ENCODE data around the gene IFI30. TPM values are rescaled to one million over a fixed set of nuclear protein-coding genes. Genes with fewer than 3 reads are reported as not detected.

Gene IFI30
- polyA plus RNA-seq, 1 of the 3 experiments (the other 2 are of a cell fraction) = 11.6 TPM

DNA sequence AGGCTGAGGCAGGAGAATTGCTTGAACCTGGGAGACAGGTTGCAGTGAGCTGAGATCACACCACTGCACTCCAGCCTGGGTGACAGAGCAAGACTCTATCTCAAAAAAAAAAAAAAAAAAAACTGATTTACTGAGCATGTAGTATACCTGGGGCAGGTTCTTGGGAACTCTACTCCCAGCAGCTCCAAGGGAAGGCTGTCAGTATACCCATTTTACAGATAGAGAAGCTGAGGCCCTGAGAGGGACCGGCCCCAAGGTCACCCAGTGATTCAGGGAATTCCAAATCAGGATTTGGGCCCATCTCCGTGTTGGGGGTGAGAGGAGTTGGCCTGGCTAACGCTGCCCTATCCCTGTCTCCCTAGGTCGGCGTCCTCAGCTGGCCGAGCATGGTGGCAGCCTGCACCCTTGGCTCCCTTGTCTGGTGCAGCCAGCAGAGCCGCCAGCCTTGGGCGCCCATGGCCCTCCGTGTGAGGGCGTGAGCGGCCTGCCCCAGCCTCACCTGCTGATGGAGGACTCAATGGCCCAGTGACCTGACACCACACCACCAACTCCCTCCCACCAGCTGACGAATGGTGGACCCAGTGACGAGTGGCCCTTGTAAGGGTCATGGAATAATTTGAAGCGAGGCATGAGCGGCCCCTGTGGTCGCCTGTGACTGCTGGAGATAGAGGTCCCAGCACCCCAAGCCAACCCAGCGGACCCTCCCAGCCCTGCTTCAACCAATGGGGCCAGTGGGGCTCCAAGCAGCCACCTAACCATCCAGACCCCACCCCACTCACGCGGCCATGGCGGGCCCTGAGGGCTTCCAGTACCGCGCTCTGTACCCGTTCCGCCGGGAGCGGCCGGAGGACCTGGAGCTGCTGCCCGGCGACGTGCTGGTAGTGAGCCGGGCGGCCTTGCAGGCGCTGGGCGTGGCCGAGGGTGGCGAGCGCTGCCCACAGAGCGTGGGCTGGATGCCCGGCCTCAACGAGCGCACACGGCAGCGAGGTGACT, 18.2 kb upstream of the IFI30 start:
- WGBS (ENCODE audit: low lambda C conversion rate) = 97% methylated on average over 28 of the region's 43 CpGs
- Histone ChIP-seq H3K9ac (no peak overlapping the region), H4K20me1 (ENCODE audit: insufficient read depth) (peaks cover 5% of the 10 kb centered on the region; the same call in 1 of the 2 replicates), H3K9me2 (no peaks in the 10 kb centered on the region), H3K4me2 (peak overlapping the region; percentile 97; the same call in 1 of the 2 replicates), H3K36me3 (replicated peaks in 1 of 2; ENCODE audit: control insufficient read depth in 1 of 2, insufficient read depth in 2 of 2, low read length in 1 of 2) (peaks cover 0 to 20% of the 10 kb centered on the region in 2 experiments), H3F3A (replicated peaks; ENCODE audit: insufficient read depth) (peaks cover 29% of the 10 kb centered on the region), H3K79me2 (ENCODE audit: insufficient read depth) (peaks cover 45% of the 10 kb centered on the region), H3K4me1 (ENCODE audit: control insufficient read depth in 1 of 2, insufficient read depth in 2 of 2, low read depth in 1 of 2, low read length in 1 of 2) (peaks cover 17 to 50% of the 10 kb centered on the region in 2 experiments; a peak in 2 of 4 replicates), H2AFZ (ENCODE audit: low read depth) (no peak overlapping the region), H3K27ac (ENCODE audit: low read depth in 2 of 2, low read length in 1 of 2) (peak overlapping the region in 1 of 2 experiments; percentile 99; a peak in 2 of 4 replicates), H3K4me3 (ENCODE audit: low read depth in 2 of 2, low read length in 1 of 2) (no peak overlapping the region), H3K9me3 (no peaks in the 10 kb centered on the region), H3K27me3 (ENCODE audit: insufficient read depth) (no peaks in the 10 kb centered on the region)
- ChIA-PET CTCF (interaction anchor here (0.5 to 1.9 kb wide), 2 partner anchors 13 to 14 kb away, joined by 3 to 5 read pairs; no protein-coding TSS in a partner anchor), POLR2A (no interaction called here)
- no peak for DNase-seq
- TF ChIP-seq MXI1 (IDR thresholded peaks at IDR 0.05; ENCODE audit: low read depth, low read length) = no peak
- TF ChIP-seq MEF2A (IDR thresholded peaks at IDR 0.05; ENCODE audit: borderline replicate concordance, low read depth) = no peak
- TF ChIP-seq FOSL2 (IDR thresholded peaks at IDR 0.05; ENCODE audit: borderline replicate concordance, low read depth) = no peak
- TF ChIP-seq, protein P1, sequence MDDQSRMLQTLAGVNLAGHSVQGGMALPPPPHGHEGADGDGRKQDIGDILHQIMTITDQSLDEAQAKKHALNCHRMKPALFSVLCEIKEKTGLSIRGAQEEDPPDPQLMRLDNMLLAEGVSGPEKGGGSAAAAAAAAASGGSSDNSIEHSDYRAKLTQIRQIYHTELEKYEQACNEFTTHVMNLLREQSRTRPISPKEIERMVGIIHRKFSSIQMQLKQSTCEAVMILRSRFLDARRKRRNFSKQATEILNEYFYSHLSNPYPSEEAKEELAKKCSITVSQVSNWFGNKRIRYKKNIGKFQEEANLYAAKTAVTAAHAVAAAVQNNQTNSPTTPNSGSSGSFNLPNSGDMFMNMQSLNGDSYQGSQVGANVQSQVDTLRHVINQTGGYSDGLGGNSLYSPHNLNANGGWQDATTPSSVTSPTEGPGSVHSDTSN (IDR thresholded peaks at IDR 0.05) = no peak

DNA sequence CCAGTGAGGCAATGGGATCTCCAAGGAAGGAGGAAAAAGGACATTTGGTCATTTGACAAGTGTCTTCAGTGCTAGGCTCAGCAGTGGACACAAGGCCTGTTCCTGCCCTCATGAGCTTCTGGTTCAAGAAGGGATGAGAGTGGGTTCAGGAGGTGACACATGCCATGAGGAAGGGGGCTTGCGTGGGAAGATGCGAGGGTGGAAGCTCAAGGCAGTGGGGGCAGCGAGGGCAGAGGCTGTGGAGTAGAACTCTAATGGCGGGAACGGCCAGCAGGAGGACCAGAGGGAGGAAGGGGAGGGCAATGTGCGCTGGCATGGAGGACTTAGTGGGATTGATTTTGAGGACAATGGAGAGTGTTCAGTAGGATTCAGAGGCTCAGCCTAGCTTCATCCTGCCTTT, 17.3 kb upstream of the IFI30 start:
- Histone ChIP-seq H3F3A (replicated peaks; ENCODE audit: insufficient read depth) (peaks cover 29% of the 10 kb centered on the region), H3K9me2 (no peaks in the 10 kb centered on the region), H3K4me3 (ENCODE audit: low read depth in 2 of 2, low read length in 1 of 2) (no peak overlapping the region; a peak in 1 of 4 replicates), H3K9me3 (no peaks in the 10 kb centered on the region), H3K27me3 (ENCODE audit: insufficient read depth) (no peaks in the 10 kb centered on the region), H2AFZ (ENCODE audit: low read depth) (no peak overlapping the region), H3K79me2 (ENCODE audit: insufficient read depth) (peaks cover 45% of the 10 kb centered on the region), H3K27ac (ENCODE audit: low read depth in 2 of 2, low read length in 1 of 2) (peak overlapping the region in 1 of 2 experiments; percentile 99; a peak in 2 of 4 replicates), H3K36me3 (replicated peaks in 1 of 2; ENCODE audit: control insufficient read depth in 1 of 2, insufficient read depth in 2 of 2, low read length in 1 of 2) (peaks cover 0 to 19% of the 10 kb centered on the region in 2 experiments), H4K20me1 (ENCODE audit: insufficient read depth) (peaks cover 5% of the 10 kb centered on the region; the same call in 1 of the 2 replicates), H3K4me1 (ENCODE audit: control insufficient read depth in 1 of 2, insufficient read depth in 2 of 2, low read depth in 1 of 2, low read length in 1 of 2) (peaks cover 17 to 56% of the 10 kb centered on the region in 2 experiments; a peak in 2 of 4 replicates), H3K9ac (no peak overlapping the region), H3K4me2 (no peak overlapping the region)
- ChIA-PET CTCF (interaction anchor here (1.9 kb wide), 1 partner anchor 12 kb away, joined by 5 read pairs; no protein-coding TSS in a partner anchor), POLR2A (no interaction called here)
- WGBS (ENCODE audit: low lambda C conversion rate) = 97% methylated on average over 6 of the region's 6 CpGs
- no peak for DNase-seq
- TF ChIP-seq, protein P2, sequence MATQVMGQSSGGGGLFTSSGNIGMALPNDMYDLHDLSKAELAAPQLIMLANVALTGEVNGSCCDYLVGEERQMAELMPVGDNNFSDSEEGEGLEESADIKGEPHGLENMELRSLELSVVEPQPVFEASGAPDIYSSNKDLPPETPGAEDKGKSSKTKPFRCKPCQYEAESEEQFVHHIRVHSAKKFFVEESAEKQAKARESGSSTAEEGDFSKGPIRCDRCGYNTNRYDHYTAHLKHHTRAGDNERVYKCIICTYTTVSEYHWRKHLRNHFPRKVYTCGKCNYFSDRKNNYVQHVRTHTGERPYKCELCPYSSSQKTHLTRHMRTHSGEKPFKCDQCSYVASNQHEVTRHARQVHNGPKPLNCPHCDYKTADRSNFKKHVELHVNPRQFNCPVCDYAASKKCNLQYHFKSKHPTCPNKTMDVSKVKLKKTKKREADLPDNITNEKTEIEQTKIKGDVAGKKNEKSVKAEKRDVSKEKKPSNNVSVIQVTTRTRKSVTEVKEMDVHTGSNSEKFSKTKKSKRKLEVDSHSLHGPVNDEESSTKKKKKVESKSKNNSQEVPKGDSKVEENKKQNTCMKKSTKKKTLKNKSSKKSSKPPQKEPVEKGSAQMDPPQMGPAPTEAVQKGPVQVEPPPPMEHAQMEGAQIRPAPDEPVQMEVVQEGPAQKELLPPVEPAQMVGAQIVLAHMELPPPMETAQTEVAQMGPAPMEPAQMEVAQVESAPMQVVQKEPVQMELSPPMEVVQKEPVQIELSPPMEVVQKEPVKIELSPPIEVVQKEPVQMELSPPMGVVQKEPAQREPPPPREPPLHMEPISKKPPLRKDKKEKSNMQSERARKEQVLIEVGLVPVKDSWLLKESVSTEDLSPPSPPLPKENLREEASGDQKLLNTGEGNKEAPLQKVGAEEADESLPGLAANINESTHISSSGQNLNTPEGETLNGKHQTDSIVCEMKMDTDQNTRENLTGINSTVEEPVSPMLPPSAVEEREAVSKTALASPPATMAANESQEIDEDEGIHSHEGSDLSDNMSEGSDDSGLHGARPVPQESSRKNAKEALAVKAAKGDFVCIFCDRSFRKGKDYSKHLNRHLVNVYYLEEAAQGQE (IDR thresholded peaks at IDR 0.05; ENCODE audit: low read depth, low read length) = no peak
- TF ChIP-seq RCOR1 (IDR thresholded peaks at IDR 0.05; ENCODE audit: low read length) (no peak), CHD2 (IDR thresholded peaks at IDR 0.05; ENCODE audit: low read length, partially characterized antibody) (no peak), FOXJ3 (CRISPR knock-in tag; IDR thresholded peaks at IDR 0.05) (no peak), TEAD4 (IDR thresholded peaks at IDR 0.05; ENCODE audit: borderline replicate concordance, insufficient read depth) (no peak), JUND (IDR thresholded peaks at IDR 0.05) (no peak), RAD21 (IDR thresholded peaks at IDR 0.05; ENCODE audit: low read length) (no peak), TCF12 (IDR thresholded peaks at IDR 0.05) (no peak), NRF1 (IDR thresholded peaks at IDR 0.05; ENCODE audit: low read depth, low read length) (no peak), FOSL2 (IDR thresholded peaks at IDR 0.05; ENCODE audit: borderline replicate concordance, low read depth) (no peak)
- TF ChIP-seq, protein P3, sequence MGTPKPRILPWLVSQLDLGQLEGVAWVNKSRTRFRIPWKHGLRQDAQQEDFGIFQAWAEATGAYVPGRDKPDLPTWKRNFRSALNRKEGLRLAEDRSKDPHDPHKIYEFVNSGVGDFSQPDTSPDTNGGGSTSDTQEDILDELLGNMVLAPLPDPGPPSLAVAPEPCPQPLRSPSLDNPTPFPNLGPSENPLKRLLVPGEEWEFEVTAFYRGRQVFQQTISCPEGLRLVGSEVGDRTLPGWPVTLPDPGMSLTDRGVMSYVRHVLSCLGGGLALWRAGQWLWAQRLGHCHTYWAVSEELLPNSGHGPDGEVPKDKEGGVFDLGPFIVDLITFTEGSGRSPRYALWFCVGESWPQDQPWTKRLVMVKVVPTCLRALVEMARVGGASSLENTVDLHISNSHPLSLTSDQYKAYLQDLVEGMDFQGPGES (IDR thresholded peaks at IDR 0.05; ENCODE audit: low read depth, low read length) = no peak
- TF ChIP-seq, protein P4, sequence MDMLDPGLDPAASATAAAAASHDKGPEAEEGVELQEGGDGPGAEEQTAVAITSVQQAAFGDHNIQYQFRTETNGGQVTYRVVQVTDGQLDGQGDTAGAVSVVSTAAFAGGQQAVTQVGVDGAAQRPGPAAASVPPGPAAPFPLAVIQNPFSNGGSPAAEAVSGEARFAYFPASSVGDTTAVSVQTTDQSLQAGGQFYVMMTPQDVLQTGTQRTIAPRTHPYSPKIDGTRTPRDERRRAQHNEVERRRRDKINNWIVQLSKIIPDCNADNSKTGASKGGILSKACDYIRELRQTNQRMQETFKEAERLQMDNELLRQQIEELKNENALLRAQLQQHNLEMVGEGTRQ (IDR thresholded peaks at IDR 0.05; ENCODE audit: borderline replicate concordance, low read depth, low read length) = no peak
- TF ChIP-seq, protein P1 (IDR thresholded peaks at IDR 0.05) = no peak

Measured in SK-N-SH (cell line).